GM21825 (cell line): ENCODE data around the gene CROCC2.

Source experiments
- ATAC-seq: cut with Tn5 transposase; IDR thresholded peaks from one replicate; pipeline ENCODE4 v1.9.1; 2021; ENCODE audit warnings: mild to moderate bottlenecking, moderate library complexity; ENCODE audit not compliant: unreplicated experiment

Gene CROCC2

GRCh38 chr2:240932724-240933047 is 26.6 kb downstream of the CROCC2 start:
- no peak for ATAC-seq

- no peak for ATAC-seq
Measured at GRCh38 chr2:240933048-240933965, 27.2 kb downstream of the CROCC2 start.

GRCh38 chr2:240933966-240934700 is 28.0 kb downstream of the CROCC2 start:
- no peak for ATAC-seq

- ATAC-seq = no peak
Measured at GRCh38 chr2:240934701-240935102, 28.6 kb downstream of the CROCC2 start.

- no peak for ATAC-seq
Measured at GRCh38 chr2:240935103-240935876, 29.2 kb downstream of the CROCC2 start.

- ATAC-seq = no peak
Measured at GRCh38 chr2:240936106-240936505, 30.0 kb downstream of the CROCC2 start.

DNA sequence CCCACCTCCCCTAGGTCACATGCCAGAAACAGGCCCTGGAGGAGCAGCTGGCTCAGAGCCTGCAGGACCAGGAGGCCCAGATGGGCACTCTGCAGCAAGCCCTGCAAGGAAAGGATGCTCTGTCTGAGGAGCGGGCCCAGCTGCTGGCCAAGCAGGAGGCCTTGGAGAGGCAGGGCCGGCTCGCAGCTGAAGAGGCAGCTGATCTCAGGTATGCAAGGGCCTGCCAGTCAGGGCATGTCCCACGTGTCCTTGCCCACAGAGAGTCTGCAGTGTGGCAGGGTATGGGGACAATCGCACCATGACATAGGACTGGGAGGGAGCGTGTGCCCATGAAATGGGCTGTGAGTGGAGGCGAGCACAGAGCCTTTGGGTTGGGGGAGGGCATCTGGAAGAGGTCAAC is 39.9 kb downstream of the CROCC2 start:
- ATAC-seq = no peak

- ATAC-seq = no peak
Measured at GRCh38 chr2:240946654-240947053, 40.5 kb downstream of the CROCC2 start.

GRCh38 chr2:240947176-240947575 is 41.0 kb downstream of the CROCC2 start:
- no peak for ATAC-seq

GRCh38 chr2:240947607-240948006 is 41.5 kb downstream of the CROCC2 start:
- no peak for ATAC-seq

GRCh38 chr2:240948086-240948485 is 42.0 kb downstream of the CROCC2 start:
- ATAC-seq = no peak

DNA sequence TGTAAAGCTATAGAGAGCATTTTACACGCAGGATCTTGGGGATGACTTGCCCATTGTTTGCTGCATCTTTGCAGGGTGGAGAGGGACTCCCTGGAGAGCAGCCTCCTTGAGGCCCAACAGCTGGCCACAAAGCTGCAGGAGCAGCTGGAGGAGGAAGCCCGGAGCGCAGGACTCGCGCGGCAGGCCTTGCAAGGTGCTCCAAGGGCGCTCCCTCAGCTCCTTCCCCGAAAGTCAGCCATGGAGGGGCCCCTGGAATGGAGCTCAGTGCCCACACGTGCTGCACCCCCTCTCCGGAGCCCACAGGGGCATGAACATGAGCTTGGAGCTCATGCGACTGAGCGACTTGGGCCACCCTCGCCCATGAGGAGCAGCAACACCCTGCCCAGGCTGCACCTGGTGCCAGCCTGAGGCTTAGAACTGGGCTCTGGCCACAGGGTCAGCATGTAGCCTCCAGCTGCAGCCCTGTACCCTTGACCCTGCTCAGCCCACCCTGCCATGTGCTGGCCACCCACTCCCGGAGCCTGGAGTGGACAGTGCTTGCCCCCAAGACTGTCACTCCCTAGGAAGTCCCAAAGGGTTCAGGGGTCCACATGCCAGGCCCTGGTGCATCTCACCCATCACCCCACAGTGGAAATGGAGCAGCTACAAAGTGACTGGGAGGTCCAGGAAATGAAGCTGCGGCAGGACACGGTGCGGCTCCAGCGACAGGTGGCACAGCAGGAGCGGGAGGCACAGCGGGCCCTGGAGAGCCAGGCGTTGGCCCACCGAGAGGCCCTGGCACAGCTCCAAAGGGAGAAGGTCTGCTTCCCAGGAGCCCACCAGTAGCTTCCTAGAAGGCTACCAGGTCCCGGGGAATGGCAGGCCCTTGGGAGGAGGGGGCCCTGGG is 43.0 kb downstream of the CROCC2 start:
- ATAC-seq = no peak

GRCh38 chr2:240949791-240950705 is 43.9 kb downstream of the CROCC2 start:
- ATAC-seq = no peak

- ATAC-seq = no peak
Measured at GRCh38 chr2:240951045-240951594, 45.0 kb downstream of the CROCC2 start.

- ATAC-seq = no peak
Measured at GRCh38 chr2:240952496-240953246, 46.5 kb downstream of the CROCC2 start.

DNA sequence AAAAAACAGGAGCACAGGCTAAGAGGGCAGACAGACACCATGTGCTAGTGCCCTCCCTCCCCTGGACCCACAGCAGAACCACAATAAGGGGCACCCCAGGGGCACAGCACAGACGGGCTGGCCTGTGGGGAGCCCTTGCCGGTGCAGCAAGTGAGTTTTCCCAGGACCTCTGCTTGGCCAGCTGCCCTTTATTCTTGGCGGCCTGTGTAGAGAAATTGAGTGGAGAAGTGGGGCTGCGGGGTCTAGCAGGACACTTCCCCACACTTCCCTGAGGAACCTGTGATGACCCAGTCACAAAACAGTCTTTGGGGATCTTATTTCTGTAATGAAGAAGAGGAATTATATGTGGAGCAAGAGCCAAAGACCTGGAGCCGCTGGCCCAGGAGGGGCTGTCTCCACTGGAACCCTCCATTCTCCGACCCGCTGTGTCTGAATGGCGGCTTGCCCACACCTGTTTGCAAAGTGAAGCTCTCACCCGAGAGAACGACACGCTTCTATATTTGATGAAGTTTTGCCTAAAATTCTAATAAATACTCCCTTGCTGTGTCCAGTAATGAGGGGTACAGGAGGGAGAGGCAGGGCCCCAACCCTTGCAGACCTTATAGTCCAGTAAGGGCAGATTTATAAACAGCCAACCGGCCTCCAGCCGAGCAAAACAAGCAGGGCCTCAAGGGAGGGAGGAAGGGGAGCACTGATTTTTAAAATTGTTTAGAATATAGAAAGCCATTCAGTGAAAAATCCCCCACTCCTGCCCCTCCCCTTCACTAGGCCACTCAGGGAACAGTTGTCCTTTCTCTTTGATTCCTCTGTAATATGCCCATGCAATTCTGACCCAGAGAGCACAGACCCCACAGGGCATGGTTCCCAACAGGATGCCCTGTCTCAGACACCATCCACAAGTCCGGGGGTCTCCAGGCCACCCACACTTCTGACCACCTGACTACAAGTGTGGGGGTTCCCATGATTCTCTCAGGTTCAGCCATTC is 47.6 kb downstream of the CROCC2 start:
- no peak for ATAC-seq
